GM12878 (cell line): Measurements from ENCODE around the gene CILP2. TPM values are rescaled to one million over a fixed set of nuclear protein-coding genes. Genes with fewer than 3 reads are reported as not detected.

Experiments used
- ATAC-seq: fragments of 200-7000 bp; cut with Tn5 transposase; 3 replicates; pipeline ENCODE4 v1.9.1; 2020; ENCODE audit warnings: mild to moderate bottlenecking, moderate library complexity
- BruUV-seq: library from RNA; stranded (reverse); fragments of 400-500 nt; replicated peaks from 2 replicates; lab custom pipeline; 2021; lab: Mats Ljungman, UMichigan
- CTCF ChIA-PET: fragments of 300-600 bp; sonication (Branson Sonifier 250); formaldehyde crosslinking; extraction: SDS; loops from one replicate; lab custom pipeline; 2021; ENCODE audit warnings: inconsistent platforms; lab: Yijun Ruan, JAX
- POLR2A ChIA-PET: fragments of 350-600 bp; formaldehyde crosslinking; extraction: SDS; loops from one replicate; lab custom pipeline; 2021; ENCODE audit warnings: inconsistent platforms; lab: Charles Lee
- RAD21 ChIA-PET: fragments of 300-600 bp; sonication (Branson Sonifier 250); formaldehyde crosslinking; loops from one replicate; lab custom pipeline; 2023; ENCODE audit warnings: antibody characterized with exemption; ENCODE audit not compliant: unreplicated experiment; lab: Charles Lee
- SMC1A ChIA-PET: fragments of 300-600 bp; sonication (Branson Sonifier 250); formaldehyde crosslinking; loops from one replicate; lab custom pipeline; 2023; ENCODE audit not compliant: unreplicated experiment, uncharacterized antibody; lab: Charles Lee
- DNase-seq: peaks from one replicate; pipeline ENCODE4 v3.0.0-alpha.2; 2011; ENCODE audit warnings: low read depth, low spot score
- FAIRE-seq: peaks from 3 replicates; lab custom pipeline; 2011; peaks lifted over from hg19 to GRCh38; lab: Jason Lieb, UNC
- H2AFZ ChIP-seq: 2 replicates; pipeline ENCODE4 v1.6.0; 2011; ENCODE audit warnings: low read depth, low read length, control low read depth; ENCODE audit not compliant: control insufficient read depth
- H3K27ac ChIP-seq: 2 replicates; pipeline ENCODE4 v1.5.1; 2011; ENCODE audit warnings: control low read depth; ENCODE audit not compliant: control insufficient read depth, insufficient read depth
- H3K27me3 ChIP-seq, 2 experiments: replicated peaks in 1 of 2; 2 replicates each; pipeline versions ENCODE4 v1.6.0 to v1.6.1; 2011; ENCODE audit warnings: low read length in 1 of 2; ENCODE audit not compliant: control insufficient read depth in 2 of 2, insufficient read depth in 2 of 2
- H3K36me3 ChIP-seq, 2 experiments: 2 replicates each; pipeline ENCODE4 v1.5.1; 2011; ENCODE audit warnings: low read length in 1 of 2; ENCODE audit not compliant: control insufficient read depth in 2 of 2, insufficient read depth in 2 of 2
- H3K4me1 ChIP-seq: 2 replicates; pipeline ENCODE4 v1.6.1; 2011; ENCODE audit warnings: mild to moderate bottlenecking, low read length, moderate library complexity, mixed read lengths; ENCODE audit not compliant: control insufficient read depth, insufficient read depth
- H3K4me2 ChIP-seq: 2 replicates; pipeline ENCODE4 v1.6.0; 2011; ENCODE audit warnings: control low read depth; ENCODE audit not compliant: control insufficient read depth, insufficient read depth
- H3K4me3 ChIP-seq: fragments of 200-600 bp; sonication (generic); 2 replicates; pipeline ENCODE4 v1.5.1; 2016
- H3K79me2 ChIP-seq: 2 replicates; pipeline ENCODE4 v1.6.0; 2011; ENCODE audit warnings: low read length; ENCODE audit not compliant: control insufficient read depth, insufficient read depth
- H3K9ac ChIP-seq: 2 replicates; pipeline ENCODE4 v1.8.0; 2011; ENCODE audit warnings: low read length, control low read depth, mixed read lengths; ENCODE audit not compliant: control insufficient read depth, insufficient read depth
- H3K9me3 ChIP-seq: replicated peaks from 3 replicates; pipeline ENCODE4 v1.5.1; 2011; ENCODE audit warnings: mild to moderate bottlenecking, low read length; ENCODE audit not compliant: control insufficient read depth, insufficient read depth
- H4K20me1 ChIP-seq: 2 replicates; pipeline ENCODE4 v1.6.0; 2011; ENCODE audit not compliant: control insufficient read depth, insufficient read depth
- ATF3 ChIP-seq: IDR thresholded peaks from 2 replicates; pipeline ENCODE4 v1.6.1; 2011; ENCODE audit warnings: low read depth, mild to moderate bottlenecking, low read length, moderate library complexity, borderline replicate concordance; ENCODE audit errors: extremely low read depth
- BRCA1 ChIP-seq: IDR thresholded peaks from 2 replicates; pipeline ENCODE4 v1.6.1; 2011; ENCODE audit warnings: low read depth, low read length, improper control_type of control experiment
- CBFB ChIP-seq: IDR thresholded peaks from 2 replicates; pipeline ENCODE4 v1.6.1; 2016; ENCODE audit warnings: antibody characterized with exemption, low read depth
- CBX5 ChIP-seq: sonication (generic); IDR thresholded peaks from 2 replicates; pipeline ENCODE4 v1.6.1; 2016; ENCODE audit warnings: low read depth, moderate library complexity, mild to moderate bottlenecking, inconsistent platforms
- CTCF ChIP-seq, 3 experiments: IDR thresholded peaks in 2 of 3; conservative IDR thresholded peaks in 1 of 3; 2 replicates each; pipeline ENCODE4 v1.5.1; 2011; ENCODE audit warnings: low read depth in 3 of 3, low read length in 3 of 3, mild to moderate bottlenecking in 3 of 3, control low read depth in 2 of 3, moderate library complexity in 2 of 3, inconsistent platforms in 1 of 3, mixed read lengths in 1 of 3; ENCODE audit not compliant: control insufficient read depth in 2 of 3, insufficient read depth in 1 of 3; ENCODE audit errors: extremely low read depth in 1 of 3
- FOS ChIP-seq: IDR thresholded peaks from 3 replicates; pipeline ENCODE4 v1.6.1; 2011; ENCODE audit warnings: borderline replicate concordance; ENCODE audit not compliant: insufficient read length; ENCODE audit errors: extremely low read depth
- GABPA ChIP-seq: IDR thresholded peaks from 2 replicates; pipeline ENCODE4 v1.6.1; 2014; ENCODE audit warnings: antibody characterized with exemption, low read depth, mild to moderate bottlenecking, inconsistent platforms
- HDAC2 ChIP-seq: fragments of 200-600 bp; sonication (generic); IDR thresholded peaks from 2 replicates; pipeline ENCODE4 v1.6.1; 2017
- JUND ChIP-seq: IDR thresholded peaks from 2 replicates; pipeline ENCODE4 v1.6.1; 2012; ENCODE audit warnings: low read depth, mild to moderate bottlenecking, low read length, improper control_type of control experiment, moderate library complexity
- LARP7 ChIP-seq: fragments of 450-650 bp; IDR thresholded peaks from 2 replicates; pipeline ENCODE4 v1.6.1; 2017; ENCODE audit warnings: mild to moderate bottlenecking
- PAX5 ChIP-seq: IDR thresholded peaks from 2 replicates; pipeline ENCODE4 v1.6.1; 2011; ENCODE audit warnings: low read depth, low read length, borderline replicate concordance
- RAD21 ChIP-seq: IDR thresholded peaks from 2 replicates; pipeline ENCODE4 v1.6.1; 2011; ENCODE audit warnings: mild to moderate bottlenecking, low read depth, low read length, moderate library complexity; ENCODE audit not compliant: insufficient read depth
- SMC3 ChIP-seq: IDR thresholded peaks from 2 replicates; pipeline ENCODE4 v1.6.1; 2011; ENCODE audit warnings: low read length, improper control_type of control experiment, borderline replicate concordance
- SUPT20H ChIP-seq: IDR thresholded peaks from 2 replicates; pipeline ENCODE4 v1.6.1; 2011; ENCODE audit warnings: low read depth, mild to moderate bottlenecking, low read length, moderate library complexity, borderline replicate concordance; ENCODE audit not compliant: control insufficient read depth
- YY1 ChIP-seq: IDR thresholded peaks from 2 replicates; pipeline ENCODE4 v1.6.1; 2011; ENCODE audit warnings: low read depth, mild to moderate bottlenecking, low read length
- ZBED1 ChIP-seq: IDR thresholded peaks from 2 replicates; pipeline ENCODE4 v1.6.1; 2016; ENCODE audit warnings: borderline replicate concordance
- ZNF384 ChIP-seq: IDR thresholded peaks from 2 replicates; pipeline ENCODE4 v1.6.1; 2012; ENCODE audit warnings: low read depth, mild to moderate bottlenecking, low read length, improper control_type of control experiment, borderline replicate concordance
- WGBS: methylation state at CpG from one replicate; pipeline ENCODE4 v1.1.6; 2016; ENCODE audit warnings: low lambda C conversion rate; ENCODE audit not compliant: insufficient replicate concordance, insufficient coverage; ENCODE audit errors: missing lambda C conversion rate; 5-methylcytosine and 5-hydroxymethylcytosine counted together
- in situ Hi-C: fragments of 300-500 bp; cut with MboI; formaldehyde crosslinking; loops from 9 replicates; pipeline ENCODE4 v1.14.3; 2018; ENCODE audit warnings: mixed read lengths
- intact Hi-C: fragments of 100-400 bp; cut with micrococcal nuclease; formaldehyde crosslinking; loops from one replicate; pipeline ENCODE4 v1.14.2; 2022; ENCODE audit not compliant: unreplicated experiment
- polyA plus RNA-seq, 11 experiments: library from polyadenylated mRNA; depleted of rRNA in 4 of 11; unstranded in 6 of 11; stranded (reverse) in 5 of 11; fragments of >200 nt; fragmentation: Nextera tagmentation in 4 of 11; fragmentation: Illumina TruSeq in 1 of 11; extraction: Ambion mirVana in 4 of 11; extraction: Trizol in 1 of 11; gene quantifications; 1 replicate in 1 of 11; 2 replicates in 10 of 11; pipeline versions ENCODE4 v1.2.1 to v1.2.3, GENCODE V29; 2011 to 2016; ENCODE audit warnings: inconsistent platforms in 2 of 11, missing spikeins in 2 of 11, low read depth in 1 of 11
- total RNA-seq, 4 experiments: library from RNA; depleted of rRNA in 3 of 4; stranded (reverse); fragments of >200 nt in 3 of 4; fragmentation: Illumina TruSeq in 1 of 4; extraction: Trizol in 1 of 4; gene quantifications; 2 replicates each; pipeline versions ENCODE4 v1.2.1 to v1.2.3, GENCODE V29; 2013 to 2021
- TF ChIP-seq, protein P1 (sequence below): fragments of 450-650 bp; formaldehyde crosslinking; IDR thresholded peaks from 2 replicates; pipeline ENCODE4 v1.4.0; 2022; ENCODE audit warnings: mild to moderate bottlenecking, moderate library complexity
- TF ChIP-seq, protein P2 (sequence below): fragments of 450-650 bp; IDR thresholded peaks from 2 replicates; pipeline ENCODE4 v1.6.1; 2017; ENCODE audit warnings: borderline replicate concordance

The CILP2 gene
- total and polyA plus RNA-seq, 10 of the 15 experiments (the other 5 are each of a cell fraction or from before 2014, with no cell fraction given) = 0.05 to 0.08 (median 0.06) TPM; not detected in 6

DNA sequence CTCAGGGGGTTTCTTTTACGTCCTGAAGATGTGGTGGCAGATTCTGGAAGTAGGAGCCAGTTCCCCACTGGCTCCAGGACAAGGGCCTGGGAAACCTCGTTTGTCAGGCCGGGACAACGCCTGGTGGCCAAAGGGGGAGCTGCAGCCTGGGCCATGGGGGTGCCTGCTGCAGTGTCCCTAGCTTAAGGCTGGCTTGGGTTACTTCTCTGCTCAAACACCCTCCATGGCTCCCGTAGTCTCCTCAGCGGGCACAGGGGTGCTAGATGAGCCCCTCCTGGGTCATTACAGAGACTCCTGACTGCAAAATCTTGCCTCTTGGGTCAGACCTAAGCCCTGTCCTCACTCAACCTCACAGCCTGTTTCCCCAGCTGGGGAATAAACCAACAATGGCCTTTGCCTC lies 14.7 kb downstream of the CILP2 start:
- TF ChIP-seq, protein P1, sequence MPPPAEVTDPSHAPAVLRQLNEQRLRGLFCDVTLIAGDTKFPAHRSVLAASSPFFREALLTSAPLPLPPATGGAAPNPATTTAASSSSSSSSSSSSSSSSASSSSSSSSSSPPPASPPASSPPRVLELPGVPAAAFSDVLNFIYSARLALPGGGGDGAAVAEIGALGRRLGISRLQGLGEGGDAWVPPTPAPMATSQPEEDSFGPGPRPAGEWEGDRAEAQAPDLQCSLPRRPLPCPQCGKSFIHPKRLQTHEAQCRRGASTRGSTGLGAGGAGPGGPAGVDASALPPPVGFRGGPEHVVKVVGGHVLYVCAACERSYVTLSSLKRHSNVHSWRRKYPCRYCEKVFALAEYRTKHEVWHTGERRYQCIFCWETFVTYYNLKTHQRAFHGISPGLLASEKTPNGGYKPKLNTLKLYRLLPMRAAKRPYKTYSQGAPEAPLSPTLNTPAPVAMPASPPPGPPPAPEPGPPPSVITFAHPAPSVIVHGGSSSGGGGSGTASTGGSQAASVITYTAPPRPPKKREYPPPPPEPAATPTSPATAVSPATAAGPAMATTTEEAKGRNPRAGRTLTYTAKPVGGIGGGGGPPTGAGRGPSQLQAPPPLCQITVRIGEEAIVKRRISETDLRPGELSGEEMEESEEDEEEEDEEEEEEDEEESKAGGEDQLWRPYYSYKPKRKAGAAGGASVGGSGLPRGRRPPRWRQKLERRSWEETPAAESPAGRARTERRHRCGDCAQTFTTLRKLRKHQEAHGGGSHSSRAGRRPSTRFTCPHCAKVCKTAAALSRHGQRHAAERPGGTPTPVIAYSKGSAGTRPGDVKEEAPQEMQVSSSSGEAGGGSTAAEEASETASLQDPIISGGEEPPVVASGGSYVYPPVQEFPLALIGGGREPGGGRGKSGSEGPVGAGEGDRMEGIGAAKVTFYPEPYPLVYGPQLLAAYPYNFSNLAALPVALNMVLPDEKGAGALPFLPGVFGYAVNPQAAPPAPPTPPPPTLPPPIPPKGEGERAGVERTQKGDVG (CRISPR knock-in tag) = no peak
- TF ChIP-seq SUPT20H = no peak
- TF ChIP-seq CBFB = no peak
- no peak for TF ChIP-seq ATF3
- TF ChIP-seq GABPA = no peak
- no peak for TF ChIP-seq CBX5
- no peak for TF ChIP-seq ZBED1
- no peak for TF ChIP-seq YY1
- TF ChIP-seq BRCA1 = no peak
- TF ChIP-seq PAX5 = no peak
- TF ChIP-seq ZNF384 = no peak
- TF ChIP-seq CTCF (IDR thresholded peaks at IDR 0.05 in 2 of 3, conservative IDR thresholded peaks at IDR 0.05 in 1 of 3; ENCODE audit: control insufficient read depth in 2 of 3, extremely low read depth in 1 of 3, insufficient read depth in 1 of 3, low read depth in 3 of 3, low read length in 3 of 3) = peak; percentile 49 to 83 (median 56)
- TF ChIP-seq FOS = no peak
- TF ChIP-seq SMC3 = peak; percentile 14; the same call in 1 of the 2 replicates
- no peak for TF ChIP-seq JUND
- TF ChIP-seq, protein P2, sequence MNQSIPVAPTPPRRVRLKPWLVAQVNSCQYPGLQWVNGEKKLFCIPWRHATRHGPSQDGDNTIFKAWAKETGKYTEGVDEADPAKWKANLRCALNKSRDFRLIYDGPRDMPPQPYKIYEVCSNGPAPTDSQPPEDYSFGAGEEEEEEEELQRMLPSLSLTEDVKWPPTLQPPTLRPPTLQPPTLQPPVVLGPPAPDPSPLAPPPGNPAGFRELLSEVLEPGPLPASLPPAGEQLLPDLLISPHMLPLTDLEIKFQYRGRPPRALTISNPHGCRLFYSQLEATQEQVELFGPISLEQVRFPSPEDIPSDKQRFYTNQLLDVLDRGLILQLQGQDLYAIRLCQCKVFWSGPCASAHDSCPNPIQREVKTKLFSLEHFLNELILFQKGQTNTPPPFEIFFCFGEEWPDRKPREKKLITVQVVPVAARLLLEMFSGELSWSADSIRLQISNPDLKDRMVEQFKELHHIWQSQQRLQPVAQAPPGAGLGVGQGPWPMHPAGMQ = no peak
- peak; percentile 31; the same call in 1 of the 2 replicates for TF ChIP-seq RAD21
- TF ChIP-seq HDAC2 = no peak
- no peak for TF ChIP-seq LARP7
- ChIA-PET RAD21 (interaction anchor here (3.1 kb wide), 1 partner anchor 20 kb away, joined by 18 read pairs; no protein-coding TSS in a partner anchor), CTCF (interaction anchor here (0.9 to 7.2 kb wide), 8 partner anchors 16 to 109 kb away, joined by 3 to 50 read pairs (median 5); no protein-coding TSS in a partner anchor), POLR2A (interaction anchor here (1.1 kb wide), 1 partner anchor 9 kb away, joined by 3 read pairs; no protein-coding TSS in a partner anchor), SMC1A (no interaction called here)
- H3K27me3 ChIP-seq = no peaks in the 10 kb centered on the region
- no peak overlapping the region for H3K4me2 ChIP-seq
- H3K9me3 ChIP-seq = no peaks in the 10 kb centered on the region
- H3K9ac ChIP-seq = no peak overlapping the region
- FAIRE-seq (no peak), ATAC-seq (peak; percentile 75), DNase-seq (no peak)
- H3K4me3 ChIP-seq = no peak overlapping the region
- no peaks in the 10 kb centered on the region for H3K4me1 ChIP-seq
- WGBS = 21% methylated on average over 6 of the region's 6 CpGs
- in situ Hi-C loops (no loop called here), intact Hi-C loops (no loop called here)
- H3K27ac ChIP-seq = no peak overlapping the region
- no peak overlapping the region for H2AFZ ChIP-seq
- BruUV-seq = no TSS peak
- no peaks in the 10 kb centered on the region for H3K79me2 ChIP-seq
- no peaks in the 10 kb centered on the region for H3K36me3 ChIP-seq
- no peaks in the 10 kb centered on the region for H4K20me1 ChIP-seq
